Astrocyte (in vitro differentiated cells and primary cell): Measurements from ENCODE around the gene CLBA1. TPM values are rescaled to one million over a fixed set of nuclear protein-coding genes. Genes with fewer than 3 reads are reported as not detected.

Experiments used
- DNase-seq: peaks from one replicate; pipeline ENCODE4 v3.0.0-alpha.2; 2010; ENCODE audit warnings: low read depth
- FAIRE-seq: peaks from 2 replicates; lab custom pipeline; 2011; peaks lifted over from hg19 to GRCh38; lab: Jason Lieb, UNC
- H2AFZ ChIP-seq: 2 replicates; pipeline ENCODE4 v1.6.0; 2012; ENCODE audit warnings: low read depth, low read length, inconsistent platforms
- H3K27ac ChIP-seq: 2 replicates; pipeline ENCODE4 v1.5.1; 2011; ENCODE audit warnings: low read depth, low read length, inconsistent platforms
- H3K27me3 ChIP-seq: 2 replicates; pipeline ENCODE4 v1.6.0; 2011; ENCODE audit warnings: low read length, inconsistent platforms; ENCODE audit not compliant: insufficient read depth
- H3K36me3 ChIP-seq: 2 replicates; pipeline ENCODE4 v1.5.1; 2011; ENCODE audit warnings: low read length, inconsistent platforms; ENCODE audit not compliant: insufficient read depth
- H3K4me1 ChIP-seq: 2 replicates; pipeline ENCODE4 v1.5.1; 2011; ENCODE audit warnings: low read length, inconsistent platforms; ENCODE audit not compliant: insufficient read depth
- H3K4me2 ChIP-seq: 2 replicates; pipeline ENCODE4 v1.6.0; 2012; ENCODE audit warnings: low read length, inconsistent platforms
- H3K4me3 ChIP-seq: 2 replicates; pipeline ENCODE4 v1.5.1; 2011; ENCODE audit warnings: low read depth, mild to moderate bottlenecking, low read length, inconsistent platforms; ENCODE audit not compliant: insufficient read depth
- H3K79me2 ChIP-seq: 2 replicates; pipeline ENCODE4 v1.6.0; 2012; ENCODE audit warnings: mild to moderate bottlenecking, low read length, inconsistent platforms; ENCODE audit not compliant: insufficient read depth
- H3K9ac ChIP-seq: 2 replicates; pipeline ENCODE4 v1.6.0; 2012; ENCODE audit warnings: mild to moderate bottlenecking, low read length, inconsistent platforms
- H3K9me3 ChIP-seq: 2 replicates; pipeline ENCODE4 v1.5.1; 2012; ENCODE audit warnings: low read depth, mild to moderate bottlenecking, low read length, inconsistent platforms; ENCODE audit not compliant: insufficient read depth
- H4K20me1 ChIP-seq: 2 replicates; pipeline ENCODE4 v1.6.0; 2012; ENCODE audit warnings: low read length, inconsistent platforms; ENCODE audit not compliant: insufficient read depth
- H3K27ac Mint-ChIP-seq: one replicate; pipeline ENCODE4 v1.8.0; 2021; ENCODE audit warnings: mild to moderate bottlenecking, mixed read lengths; ENCODE audit not compliant: unreplicated experiment
- H3K27me3 Mint-ChIP-seq: one replicate; pipeline ENCODE4 v1.8.0; 2021; ENCODE audit warnings: low read depth, mixed read lengths; ENCODE audit not compliant: unreplicated experiment
- H3K36me3 Mint-ChIP-seq: one replicate; pipeline ENCODE4 v1.8.0; 2021; ENCODE audit warnings: low read depth, mixed read lengths; ENCODE audit not compliant: unreplicated experiment
- H3K4me1 Mint-ChIP-seq: one replicate; pipeline ENCODE4 v1.8.0; 2021; ENCODE audit warnings: low read depth, mixed read lengths; ENCODE audit not compliant: unreplicated experiment
- H3K4me3 Mint-ChIP-seq: one replicate; pipeline ENCODE4 v1.8.0; 2021; ENCODE audit warnings: mild to moderate bottlenecking, moderate library complexity, mixed read lengths; ENCODE audit not compliant: unreplicated experiment
- H3K9me3 Mint-ChIP-seq: one replicate; pipeline ENCODE4 v1.8.0; 2021; ENCODE audit warnings: mild to moderate bottlenecking, mixed read lengths; ENCODE audit not compliant: unreplicated experiment
- EZH2 ChIP-seq: IDR thresholded peaks from 2 replicates; pipeline ENCODE4 v1.6.1; 2012; ENCODE audit warnings: mild to moderate bottlenecking, low read length, inconsistent platforms; ENCODE audit not compliant: insufficient read depth
- total RNA-seq: library from RNA; stranded (reverse); gene quantifications from 2 replicates; pipeline ENCODE4 v1.2.1, GENCODE V29; 2021
- TF ChIP-seq, protein P1 (sequence below): IDR thresholded peaks from 2 replicates; pipeline ENCODE4 v1.5.1; 2011; ENCODE audit warnings: low read depth, mild to moderate bottlenecking, inconsistent platforms, low read length, moderate library complexity; ENCODE audit not compliant: insufficient read depth

CLBA1 gene
- total RNA-seq, 1 donor from 2014 or later, result 6.3 TPM

DNA sequence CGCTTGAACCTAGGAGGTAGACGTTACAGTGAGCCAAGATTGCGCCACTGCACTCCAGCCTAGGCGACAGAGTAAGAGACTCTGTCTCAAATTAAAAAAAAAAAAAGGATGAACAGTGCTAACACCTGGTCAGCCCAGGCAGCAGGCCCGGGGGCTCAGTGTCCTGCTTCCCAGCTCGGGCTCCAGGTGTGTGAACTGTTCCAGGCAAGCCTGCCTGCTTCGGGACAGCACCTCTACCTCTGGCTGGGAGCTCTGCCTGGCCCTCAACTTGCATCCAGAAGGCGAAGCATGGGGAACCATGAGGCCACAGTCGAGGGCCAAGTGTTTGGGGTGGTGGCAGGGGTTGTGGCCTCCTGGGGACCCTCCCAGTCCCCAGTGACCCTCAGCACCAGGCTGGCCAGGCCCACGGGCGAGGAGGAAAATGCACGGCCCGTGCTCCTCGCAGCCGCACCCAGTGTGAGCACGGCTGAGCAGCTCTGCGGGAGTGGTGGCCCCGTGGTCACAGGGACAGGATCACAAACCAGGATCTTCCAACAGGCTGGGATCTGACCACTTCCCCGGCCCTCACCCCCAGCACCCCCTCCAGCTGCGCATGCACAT lies 19.8 kb downstream of the CLBA1 start:
- Histone ChIP-seq H3K79me2 (peaks cover 28% of the 10 kb centered on the region), H2AFZ (no peak overlapping the region), H3K27ac (no peak overlapping the region), H4K20me1 (peaks cover 31% of the 10 kb centered on the region), H3K27me3 (no peaks in the 10 kb centered on the region), H3K4me1 (no peaks in the 10 kb centered on the region), H3K9ac (no peak overlapping the region), H3K4me3 (no peak overlapping the region), H3K36me3 (peaks cover 16% of the 10 kb centered on the region), H3K9me3 (no peaks in the 10 kb centered on the region), H3K4me2 (no peak overlapping the region)
- Mint-ChIP-seq H3K4me3 (no peak overlapping the region), H3K36me3 (no peaks in the 10 kb centered on the region), H3K27me3 (no peaks in the 10 kb centered on the region), H3K9me3 (no peaks in the 10 kb centered on the region), H3K27ac (no peak overlapping the region), H3K4me1 (no peaks in the 10 kb centered on the region)
- TF ChIP-seq, protein P1, sequence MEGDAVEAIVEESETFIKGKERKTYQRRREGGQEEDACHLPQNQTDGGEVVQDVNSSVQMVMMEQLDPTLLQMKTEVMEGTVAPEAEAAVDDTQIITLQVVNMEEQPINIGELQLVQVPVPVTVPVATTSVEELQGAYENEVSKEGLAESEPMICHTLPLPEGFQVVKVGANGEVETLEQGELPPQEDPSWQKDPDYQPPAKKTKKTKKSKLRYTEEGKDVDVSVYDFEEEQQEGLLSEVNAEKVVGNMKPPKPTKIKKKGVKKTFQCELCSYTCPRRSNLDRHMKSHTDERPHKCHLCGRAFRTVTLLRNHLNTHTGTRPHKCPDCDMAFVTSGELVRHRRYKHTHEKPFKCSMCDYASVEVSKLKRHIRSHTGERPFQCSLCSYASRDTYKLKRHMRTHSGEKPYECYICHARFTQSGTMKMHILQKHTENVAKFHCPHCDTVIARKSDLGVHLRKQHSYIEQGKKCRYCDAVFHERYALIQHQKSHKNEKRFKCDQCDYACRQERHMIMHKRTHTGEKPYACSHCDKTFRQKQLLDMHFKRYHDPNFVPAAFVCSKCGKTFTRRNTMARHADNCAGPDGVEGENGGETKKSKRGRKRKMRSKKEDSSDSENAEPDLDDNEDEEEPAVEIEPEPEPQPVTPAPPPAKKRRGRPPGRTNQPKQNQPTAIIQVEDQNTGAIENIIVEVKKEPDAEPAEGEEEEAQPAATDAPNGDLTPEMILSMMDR, result no peak
- no peak for TF ChIP-seq EZH2
- FAIRE-seq (no peak), DNase-seq (no peak)

DNA sequence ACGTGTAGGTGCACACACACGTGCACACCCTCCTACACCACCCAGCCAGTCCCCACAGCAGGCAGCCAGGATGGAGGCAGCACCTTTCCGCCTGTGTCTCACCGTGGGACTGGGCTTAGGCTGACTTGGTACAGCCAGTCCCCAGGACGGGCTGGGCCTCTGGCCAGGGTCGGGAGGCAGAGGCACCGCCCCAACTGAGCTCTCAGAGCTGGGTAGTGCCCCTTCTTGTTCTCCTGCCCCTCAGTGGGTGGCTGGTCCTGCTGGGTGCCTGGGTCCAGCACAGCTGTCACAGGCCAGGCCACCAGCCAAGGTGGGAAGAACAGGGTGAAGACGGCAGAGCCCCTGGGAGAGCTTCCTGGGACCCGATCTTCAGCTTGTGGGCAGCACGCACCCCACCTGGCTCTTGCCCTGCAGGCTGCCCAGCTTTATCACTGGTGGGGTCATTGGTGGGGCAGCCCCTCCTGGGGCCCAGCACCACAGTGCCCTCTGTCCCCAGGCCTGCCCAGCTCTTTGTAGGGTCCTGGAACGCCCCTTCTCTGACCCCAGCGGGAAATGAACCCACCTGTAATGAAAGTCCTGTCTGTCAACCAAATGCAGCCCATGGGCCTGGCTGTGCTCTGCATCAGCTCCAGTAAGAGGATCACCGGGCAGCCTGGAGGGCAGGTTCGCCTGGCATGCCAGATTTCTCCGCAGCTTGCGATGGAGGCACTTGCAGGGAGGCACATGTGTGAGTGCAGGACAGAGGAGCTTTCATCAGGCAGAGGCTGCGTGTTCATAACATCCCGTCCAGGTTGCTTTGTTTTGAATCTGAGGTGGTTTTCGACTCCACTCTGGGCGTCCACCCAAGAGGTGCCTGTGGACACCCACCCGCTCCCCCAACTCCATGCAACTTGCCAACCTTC lies 20.6 kb downstream of the CLBA1 start:
- peaks cover 38% of the 10 kb centered on the region for H4K20me1 ChIP-seq
- Mint-ChIP-seq H3K4me3 (no peak overlapping the region), H3K36me3 (peaks cover 2% of the 10 kb centered on the region), H3K27me3 (no peaks in the 10 kb centered on the region), H3K4me1 (no peaks in the 10 kb centered on the region), H3K27ac (no peak overlapping the region), H3K9me3 (no peaks in the 10 kb centered on the region)
- H3K4me2 ChIP-seq, result no peak overlapping the region
- no peak overlapping the region for H3K4me3 ChIP-seq
- FAIRE-seq (no peak), DNase-seq (no peak)
- no peaks in the 10 kb centered on the region for H3K27me3 ChIP-seq
- no peaks in the 10 kb centered on the region for H3K4me1 ChIP-seq
- no peak overlapping the region for H3K27ac ChIP-seq
- H2AFZ ChIP-seq, result no peak overlapping the region
- TF ChIP-seq EZH2, result no peak
- TF ChIP-seq, protein P1, result no peak
- no peak overlapping the region for H3K9ac ChIP-seq
- peaks cover 20% of the 10 kb centered on the region for H3K36me3 ChIP-seq
- no peaks in the 10 kb centered on the region for H3K9me3 ChIP-seq
- peaks cover 35% of the 10 kb centered on the region for H3K79me2 ChIP-seq
